Lung (tissue), 12 donors: Measurements from ENCODE around the gene DSN1. TPM values are rescaled to one million over a fixed set of nuclear protein-coding genes. Genes with fewer than 3 reads are reported as not detected.
"Not testable (repeated sequence)": the region's sequence is repeated elsewhere in the genome, so short reads cannot be mapped to it uniquely, and the experiment has no call there.

Experiments
- ATAC-seq: fragments of 200-7000 bp; cut with Tn5 transposase; one replicate; pipeline ENCODE4 v1.9.1; 2020; ENCODE audit warnings: moderate number of reproducible peaks; ENCODE audit not compliant: insufficient read depth, low FRiP score
- DNase-seq, 3 donors: peaks; one replicate each; pipeline ENCODE4 v3.0.0-alpha.2; 2013 to 2017
- H3K27ac ChIP-seq, 2 donors: one replicate each; pipeline ENCODE4 v1.5.1; 2013; ENCODE audit warnings: mild to moderate bottlenecking in 2 of 2, moderate library complexity in 2 of 2, control low read depth in 1 of 2, inconsistent platforms in 1 of 2, low read depth in 1 of 2, low read length in 1 of 2
- H3K27me3 ChIP-seq, 3 donors: one replicate each; pipeline ENCODE4 v1.5.1; 2013; ENCODE audit warnings: low read length in 2 of 3; ENCODE audit not compliant: control insufficient read depth in 3 of 3, insufficient read depth in 3 of 3
- H3K36me3 ChIP-seq, 4 donors: one replicate each; pipeline ENCODE4 v1.5.1; 2013; ENCODE audit warnings: low read length in 4 of 4, mild to moderate bottlenecking in 1 of 4, moderate library complexity in 1 of 4; ENCODE audit not compliant: control insufficient read depth in 4 of 4, insufficient read depth in 4 of 4
- H3K4me1 ChIP-seq, 5 donors: one replicate each; pipeline ENCODE4 v1.5.1; 2013; ENCODE audit warnings: low read length in 5 of 5, mild to moderate bottlenecking in 2 of 5, moderate library complexity in 1 of 5; ENCODE audit not compliant: control insufficient read depth in 5 of 5, insufficient read depth in 5 of 5
- H3K4me3 ChIP-seq: one replicate; pipeline ENCODE4 v1.5.1; 2013; ENCODE audit warnings: mild to moderate bottlenecking, control low read depth, moderate library complexity
- H3K9ac ChIP-seq, 2 donors: one replicate each; pipeline ENCODE4 v1.5.1; 2013; ENCODE audit warnings: low read length in 2 of 2, control low read depth in 1 of 2; ENCODE audit not compliant: insufficient read depth in 1 of 2
- H3K9me3 ChIP-seq, 4 donors: one replicate each; pipeline ENCODE4 v1.5.1; 2013; ENCODE audit warnings: low read length in 3 of 4, mild to moderate bottlenecking in 1 of 4, moderate library complexity in 1 of 4; ENCODE audit not compliant: control insufficient read depth in 4 of 4, insufficient read depth in 3 of 4
- WGBS, 2 donors: extraction: QIAGEN DNeasy Blood & Tissue Kit; methylation state at CpG; one replicate each; pipeline ENCODE4 v1.1.7; 2013; 5-methylcytosine and 5-hydroxymethylcytosine counted together
- polyA plus RNA-seq, 2 donors: library from polyadenylated mRNA; stranded (reverse); fragments of 200-250 nt; gene quantifications; one replicate each; pipeline ENCODE4 v1.2.1, GENCODE V29; 2013
- total RNA-seq, 2 donors: library from RNA; depleted of rRNA in 1 of 2; stranded (reverse); fragments of >200 nt in 1 of 2; gene quantifications; one replicate each; pipeline ENCODE4 v1.2.1, GENCODE V29; 2014 to 2021
- TF ChIP-seq, protein P1 (sequence below): IDR thresholded peaks from 2 replicates; pipeline ENCODE4 v1.5.1; 2012; ENCODE audit warnings: mild to moderate bottlenecking; ENCODE audit errors: control extremely low read depth, extremely low read depth
- donor health status: control.
- donor health status: control.
- donor health status: Bipolar disorder and iron deficiency.
- donor health status: healthy.
- donor health status: DM: yes; HTN: yes; CAD: no.

The DSN1 gene
- total and polyA plus RNA-seq, 4 donors = 5.8 to 11.0 (median 9.7) TPM

DNA sequence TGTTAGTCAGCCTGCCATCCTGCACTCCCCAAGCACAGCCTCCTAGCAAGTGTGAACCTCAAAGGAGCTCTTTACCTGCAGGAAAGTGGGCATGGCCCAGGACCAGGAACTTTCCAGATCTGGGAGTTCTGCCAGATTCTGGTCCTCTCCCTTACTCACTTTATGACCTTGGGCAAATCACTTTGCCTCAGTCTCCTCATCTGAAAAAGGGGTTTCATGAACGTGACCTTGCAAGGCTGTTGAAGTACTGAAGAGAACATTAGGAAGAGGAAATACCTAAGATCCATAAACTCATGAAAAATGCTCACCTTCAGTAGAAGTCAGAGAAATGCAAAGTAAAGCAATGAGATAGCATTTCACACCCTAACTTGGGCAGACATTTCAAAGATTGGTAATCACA lies 26.8 kb upstream of the DSN1 start:
- H3K27ac ChIP-seq = no peak overlapping the region
- no peaks in the 10 kb centered on the region for H3K27me3 ChIP-seq
- TF ChIP-seq, protein P1, sequence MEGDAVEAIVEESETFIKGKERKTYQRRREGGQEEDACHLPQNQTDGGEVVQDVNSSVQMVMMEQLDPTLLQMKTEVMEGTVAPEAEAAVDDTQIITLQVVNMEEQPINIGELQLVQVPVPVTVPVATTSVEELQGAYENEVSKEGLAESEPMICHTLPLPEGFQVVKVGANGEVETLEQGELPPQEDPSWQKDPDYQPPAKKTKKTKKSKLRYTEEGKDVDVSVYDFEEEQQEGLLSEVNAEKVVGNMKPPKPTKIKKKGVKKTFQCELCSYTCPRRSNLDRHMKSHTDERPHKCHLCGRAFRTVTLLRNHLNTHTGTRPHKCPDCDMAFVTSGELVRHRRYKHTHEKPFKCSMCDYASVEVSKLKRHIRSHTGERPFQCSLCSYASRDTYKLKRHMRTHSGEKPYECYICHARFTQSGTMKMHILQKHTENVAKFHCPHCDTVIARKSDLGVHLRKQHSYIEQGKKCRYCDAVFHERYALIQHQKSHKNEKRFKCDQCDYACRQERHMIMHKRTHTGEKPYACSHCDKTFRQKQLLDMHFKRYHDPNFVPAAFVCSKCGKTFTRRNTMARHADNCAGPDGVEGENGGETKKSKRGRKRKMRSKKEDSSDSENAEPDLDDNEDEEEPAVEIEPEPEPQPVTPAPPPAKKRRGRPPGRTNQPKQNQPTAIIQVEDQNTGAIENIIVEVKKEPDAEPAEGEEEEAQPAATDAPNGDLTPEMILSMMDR = no peak
- H3K4me1 ChIP-seq = no peaks in the 10 kb centered on the region
- ATAC-seq = no peak
- 81 to 91% methylated on average over 1 of the region's 1 CpG for WGBS, 2 donors
- no peak overlapping the region for H3K9ac ChIP-seq
- no peak overlapping the region for H3K4me3 ChIP-seq
- peaks cover 14 to 59% (median 52%) of the 10 kb centered on the region in 4 donors for H3K36me3 ChIP-seq
- no peaks in the 10 kb centered on the region for H3K9me3 ChIP-seq
- no peak for DNase-seq

DNA sequence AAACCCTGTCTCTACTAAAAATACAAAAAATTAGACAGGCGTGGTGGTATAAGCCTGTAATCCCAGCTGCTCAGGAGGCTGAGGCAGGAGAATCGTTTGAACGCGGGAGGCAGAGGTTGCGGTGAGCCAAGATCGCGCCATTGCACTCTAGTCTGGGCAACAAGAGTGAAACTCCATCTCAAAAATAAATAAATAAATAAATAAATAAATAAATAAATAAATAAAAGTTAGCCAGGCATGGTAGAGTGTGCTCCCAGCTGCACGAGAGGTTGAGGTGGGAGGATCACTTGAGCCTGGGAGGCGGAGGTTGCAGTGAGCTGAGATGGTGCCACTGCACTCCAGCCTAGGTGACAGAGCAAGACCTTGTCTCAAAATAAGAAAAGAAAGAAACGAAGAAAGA lies 25.8 kb upstream of the DSN1 start:
- 95% methylated on average over 10 of the region's 10 CpGs for WGBS, 2 donors

DNA sequence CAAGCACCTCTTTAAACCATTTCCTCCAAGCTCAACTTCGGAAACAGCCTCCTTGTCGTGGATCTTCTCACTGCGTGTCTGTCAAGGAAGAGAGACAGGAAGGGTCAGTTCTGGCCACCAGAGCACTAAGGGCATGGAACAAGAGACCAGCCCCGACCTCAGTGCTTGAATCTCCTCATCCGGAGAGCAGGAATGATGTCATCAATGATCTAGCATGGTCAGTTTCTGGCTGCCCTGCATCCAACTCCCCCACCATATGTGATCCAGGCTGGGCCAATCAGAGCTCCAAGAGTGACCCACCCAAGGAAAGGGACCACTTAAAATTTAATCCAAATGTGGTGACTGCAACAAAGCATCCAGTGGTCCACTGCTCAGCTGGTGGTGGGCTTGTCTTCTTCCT lies 23.3 kb upstream of the DSN1 start:
- ATAC-seq = no peak
- Histone ChIP-seq H3K27ac (no peak overlapping the region), H3K27me3 (no peaks in the 10 kb centered on the region), H3K9ac (no peak overlapping the region), H3K4me3 (no peak overlapping the region), H3K36me3 (peaks cover 13 to 50% (median 48%) of the 10 kb centered on the region in 4 donors), H3K9me3 (no peaks in the 10 kb centered on the region), H3K4me1 (no peaks in the 10 kb centered on the region)
- WGBS, 2 donors = 85 to 95% methylated on average over 5 of the region's 5 CpGs
- DNase-seq = no peak
- TF ChIP-seq, protein P1 = no peak

More for the DNA sequence above, 25.8 kb upstream of the DSN1 start:
- not testable (repeated sequence) for H3K27ac ChIP-seq, DNase-seq, H3K27me3 ChIP-seq, H3K9me3 ChIP-seq, H3K4me3 ChIP-seq, H3K9ac ChIP-seq, H3K4me1 ChIP-seq, ATAC-seq
- H3K36me3 ChIP-seq = peaks cover 14 to 57% (median 50%) of the 10 kb centered on the region in 4 donors

DNA sequence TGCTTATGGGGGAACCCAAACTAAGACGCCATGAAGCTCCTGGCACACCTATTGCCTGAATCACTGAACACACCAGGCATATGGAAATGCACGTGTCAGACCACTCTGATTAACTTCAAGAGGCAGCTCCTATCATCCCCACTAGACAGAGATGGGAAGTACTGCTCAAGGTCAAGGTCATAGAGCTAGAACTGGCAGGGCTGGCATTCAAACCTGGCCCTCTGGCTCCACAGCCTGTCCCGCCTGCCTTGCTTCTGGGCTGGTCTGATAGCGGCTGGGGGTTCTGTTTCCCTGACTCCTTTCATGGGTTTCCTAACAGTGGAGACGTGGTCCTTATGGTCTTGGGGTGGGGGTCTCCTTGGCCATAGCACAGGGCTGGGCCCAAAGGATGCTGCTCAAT lies 22.6 kb upstream of the DSN1 start:
- 91 to 98% methylated on average over 5 of the region's 5 CpGs for WGBS, 2 donors

More for the DNA sequence above, 22.6 kb upstream of the DSN1 start:
- TF ChIP-seq, protein P1 = no peak
- H3K36me3 ChIP-seq = peaks cover 13 to 53% (median 48%) of the 10 kb centered on the region in 4 donors
- H3K27me3 ChIP-seq = no peaks in the 10 kb centered on the region
- no peak for DNase-seq
- H3K27ac ChIP-seq = no peak overlapping the region
- ATAC-seq = no peak
- H3K9me3 ChIP-seq = no peaks in the 10 kb centered on the region
- H3K9ac ChIP-seq = no peak overlapping the region
- no peaks in the 10 kb centered on the region for H3K4me1 ChIP-seq
- no peak overlapping the region for H3K4me3 ChIP-seq
